ENCODE measurements around the gene SFTA2.

The SFTA2 gene

DNA sequence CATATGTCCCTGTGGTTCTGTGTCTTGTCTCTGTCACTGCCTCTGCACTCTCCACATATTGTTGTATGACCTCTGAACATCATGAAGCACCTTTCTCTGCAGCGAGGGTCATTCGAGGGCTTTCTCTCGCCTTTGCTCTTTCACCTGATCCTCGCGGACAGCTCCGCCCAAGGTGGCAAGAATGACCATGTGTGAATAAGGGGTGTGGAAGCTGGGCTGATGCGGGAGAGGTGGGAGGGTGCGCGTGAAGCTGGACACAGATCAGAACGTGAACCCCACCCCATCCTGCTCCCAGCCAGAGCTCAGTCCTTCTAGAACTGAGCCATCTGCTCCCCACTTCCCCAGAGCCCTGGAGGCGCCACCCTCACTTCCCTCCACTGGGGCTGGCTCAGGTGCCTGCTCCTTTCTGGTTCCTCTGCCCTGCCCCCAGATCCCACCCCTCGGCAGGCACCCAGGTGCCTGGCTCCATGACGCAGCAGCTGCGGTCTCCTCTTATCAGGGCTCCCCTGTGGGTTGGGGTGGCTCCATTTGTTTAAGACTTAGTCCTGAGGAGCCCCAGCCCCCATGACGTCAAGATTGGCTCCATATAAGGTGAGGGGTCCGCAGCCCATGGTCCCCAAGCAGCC, 8.5 kb upstream of the SFTA2 start, which contains the start of gene MUCL3:
Gene MUCL3, plus strand, starts transcription at position 613 of the 626 bp plus-strand sequence. CDS start 27 bp downstream, outside the sequence.
- no peak for DNase-seq
- H3K36me3 Mint-ChIP-seq (ENCODE audit: low read depth), result no peaks in the 10 kb centered on the region
- H3K27me3 Mint-ChIP-seq (ENCODE audit: low read depth, poor library complexity), result peaks cover 34% of the 10 kb centered on the region
- no peak within 1 kb of the TSS for H3K4me3 Mint-ChIP-seq
- TF ChIP-seq, protein P1, sequence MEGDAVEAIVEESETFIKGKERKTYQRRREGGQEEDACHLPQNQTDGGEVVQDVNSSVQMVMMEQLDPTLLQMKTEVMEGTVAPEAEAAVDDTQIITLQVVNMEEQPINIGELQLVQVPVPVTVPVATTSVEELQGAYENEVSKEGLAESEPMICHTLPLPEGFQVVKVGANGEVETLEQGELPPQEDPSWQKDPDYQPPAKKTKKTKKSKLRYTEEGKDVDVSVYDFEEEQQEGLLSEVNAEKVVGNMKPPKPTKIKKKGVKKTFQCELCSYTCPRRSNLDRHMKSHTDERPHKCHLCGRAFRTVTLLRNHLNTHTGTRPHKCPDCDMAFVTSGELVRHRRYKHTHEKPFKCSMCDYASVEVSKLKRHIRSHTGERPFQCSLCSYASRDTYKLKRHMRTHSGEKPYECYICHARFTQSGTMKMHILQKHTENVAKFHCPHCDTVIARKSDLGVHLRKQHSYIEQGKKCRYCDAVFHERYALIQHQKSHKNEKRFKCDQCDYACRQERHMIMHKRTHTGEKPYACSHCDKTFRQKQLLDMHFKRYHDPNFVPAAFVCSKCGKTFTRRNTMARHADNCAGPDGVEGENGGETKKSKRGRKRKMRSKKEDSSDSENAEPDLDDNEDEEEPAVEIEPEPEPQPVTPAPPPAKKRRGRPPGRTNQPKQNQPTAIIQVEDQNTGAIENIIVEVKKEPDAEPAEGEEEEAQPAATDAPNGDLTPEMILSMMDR (IDR thresholded peaks at IDR 0.05), result no peak
- no peaks in the 10 kb centered on the region for H3K9me3 Mint-ChIP-seq
- peaks cover 18% of the 10 kb centered on the region for H3K4me1 Mint-ChIP-seq
- H3K27ac Mint-ChIP-seq, result no peak within 1 kb of the TSS

DNA sequence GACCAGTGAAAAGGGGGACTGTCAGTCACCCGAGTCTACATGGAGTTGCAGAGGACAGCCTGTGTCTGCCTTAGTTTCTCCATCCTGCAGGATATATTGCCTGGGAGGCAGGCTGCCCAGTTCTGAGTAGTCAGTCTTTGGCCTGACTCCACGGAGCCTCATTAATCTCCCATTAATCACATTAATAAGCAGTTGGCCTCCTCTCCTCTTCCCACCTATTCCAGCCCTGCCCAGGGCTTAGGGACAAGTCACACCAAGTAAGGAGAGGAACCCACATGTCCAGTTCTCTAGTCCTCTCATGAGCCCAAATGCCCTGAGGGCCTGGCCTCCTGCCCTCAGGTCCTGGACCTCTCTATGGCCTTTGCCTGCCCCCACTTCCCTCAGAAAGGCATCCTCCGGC, 7.5 kb upstream of the SFTA2 start:
- no peaks in the 10 kb centered on the region for H3K36me3 Mint-ChIP-seq (ENCODE audit: low read depth)
- no peak overlapping the region for H3K4me3 Mint-ChIP-seq
- TF ChIP-seq, protein P1 (IDR thresholded peaks at IDR 0.05), result no peak
- DNase-seq, result no peak
- H3K4me1 Mint-ChIP-seq, result peaks cover 18% of the 10 kb centered on the region
- H3K27me3 Mint-ChIP-seq (ENCODE audit: low read depth, poor library complexity), result peaks cover 31% of the 10 kb centered on the region
- no peaks in the 10 kb centered on the region for H3K9me3 Mint-ChIP-seq
- H3K27ac Mint-ChIP-seq, result no peak overlapping the region

DNA sequence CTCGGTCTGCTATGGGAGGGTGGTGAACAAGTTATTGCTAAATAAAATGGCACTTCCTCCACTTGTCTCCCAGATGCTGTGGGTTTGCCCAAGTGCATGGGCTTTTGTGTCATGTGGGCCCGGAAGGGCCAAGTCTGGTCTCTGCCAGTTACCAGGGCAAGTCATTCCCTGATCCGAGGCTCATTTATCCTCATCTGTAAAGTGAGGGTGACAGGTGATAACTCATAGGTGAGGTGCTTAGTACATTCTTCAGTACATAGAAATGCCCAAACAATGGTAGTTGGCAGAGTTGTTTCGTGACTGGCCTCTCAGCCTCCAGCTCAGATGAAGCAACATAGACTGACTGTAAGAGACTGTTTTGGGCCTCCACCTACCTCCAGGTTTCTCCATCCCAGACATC, 6.8 kb upstream of the SFTA2 start:
- Mint-ChIP-seq H3K9me3 (no peaks in the 10 kb centered on the region), H3K27ac (no peak overlapping the region), H3K4me3 (no peak overlapping the region), H3K4me1 (peaks cover 18% of the 10 kb centered on the region), H3K27me3 (ENCODE audit: low read depth, poor library complexity) (peaks cover 28% of the 10 kb centered on the region), H3K36me3 (ENCODE audit: low read depth) (no peaks in the 10 kb centered on the region)
- TF ChIP-seq, protein P1 (IDR thresholded peaks at IDR 0.05), result no peak
- DNase-seq, result no peak

DNA sequence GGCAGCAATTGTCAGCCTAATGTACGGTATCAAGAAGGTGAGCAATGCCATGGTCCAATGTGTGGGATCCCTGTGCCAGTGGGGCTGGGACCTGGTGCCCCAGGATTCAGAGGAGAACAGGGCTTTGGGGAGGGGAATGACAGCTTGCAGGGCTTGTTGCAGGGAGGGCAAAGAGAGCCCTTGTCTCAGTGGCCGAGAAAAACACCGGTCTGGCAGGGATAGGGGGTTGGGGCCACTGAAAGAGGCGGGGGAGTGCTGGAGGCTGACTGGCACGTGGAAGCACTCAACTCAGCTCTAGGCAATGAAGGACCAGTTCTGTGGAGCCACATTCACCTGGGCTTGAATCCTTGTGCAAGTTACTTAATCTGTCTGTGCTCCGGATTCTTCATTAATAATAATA, 5.3 kb upstream of the SFTA2 start:
- H3K27ac Mint-ChIP-seq, result no peak overlapping the region
- TF ChIP-seq, protein P1 (IDR thresholded peaks at IDR 0.05), result no peak
- H3K9me3 Mint-ChIP-seq, result no peaks in the 10 kb centered on the region
- H3K4me3 Mint-ChIP-seq, result no peak overlapping the region
- no peaks in the 10 kb centered on the region for H3K36me3 Mint-ChIP-seq (ENCODE audit: low read depth)
- peaks cover 15% of the 10 kb centered on the region for H3K27me3 Mint-ChIP-seq (ENCODE audit: low read depth, poor library complexity)
- no peak for DNase-seq
- H3K4me1 Mint-ChIP-seq, result peaks cover 12% of the 10 kb centered on the region

DNA sequence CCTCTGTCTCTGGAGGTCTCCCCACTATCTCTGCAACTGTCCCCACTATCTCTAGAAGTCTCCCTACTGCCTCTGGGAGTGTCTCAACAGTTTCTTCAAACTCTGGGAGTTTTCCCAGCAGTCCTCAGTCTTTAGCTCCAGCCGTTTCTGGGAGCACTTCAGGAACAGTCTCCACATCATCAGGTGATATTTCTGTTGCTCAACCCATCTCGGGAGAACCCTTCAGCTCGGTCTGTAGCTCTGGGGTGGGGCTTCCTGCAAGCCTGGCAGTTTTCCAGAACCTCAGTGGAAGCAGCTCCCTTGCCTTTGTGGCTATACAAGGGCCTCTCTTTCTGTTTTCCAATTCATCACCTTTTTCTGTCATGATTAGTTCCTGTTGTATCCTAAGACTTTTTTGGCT, 3.0 kb upstream of the SFTA2 start:
- DNase-seq, result no peak
- H3K4me1 Mint-ChIP-seq, result peaks cover 12% of the 10 kb centered on the region
- peaks cover 12% of the 10 kb centered on the region for H3K27me3 Mint-ChIP-seq (ENCODE audit: low read depth, poor library complexity)
- H3K4me3 Mint-ChIP-seq, result no peak overlapping the region
- no peaks in the 10 kb centered on the region for H3K36me3 Mint-ChIP-seq (ENCODE audit: low read depth)
- TF ChIP-seq, protein P1 (IDR thresholded peaks at IDR 0.05), result no peak
- H3K9me3 Mint-ChIP-seq, result no peaks in the 10 kb centered on the region
- H3K27ac Mint-ChIP-seq, result no peak overlapping the region

Data from nephron progenitor cell (in vitro differentiated cells).